ENCODE results near the gene PRPS2. TPM values are rescaled to one million over a fixed set of nuclear protein-coding genes. Genes with fewer than 3 reads are reported as not detected.

Gene PRPS2
- 44.0 and 51.7 TPM in 2 replicates for total RNA-seq (ENCODE audit: low replicate concordance)
- long read RNA-seq, transcript PRPS2-203 (7 exons, 1,348 nt): minor isoform, 18 of 321 reads
- long read RNA-seq, transcript PRPS2-202 (7 exons, 2,511 nt): major isoform, 278 of 321 reads
- long read RNA-seq, partial matches to known transcripts: 23 of 321 reads
- long read RNA-seq, other reads (novel, unspliced or antisense): 2 of 321 reads

DNA sequence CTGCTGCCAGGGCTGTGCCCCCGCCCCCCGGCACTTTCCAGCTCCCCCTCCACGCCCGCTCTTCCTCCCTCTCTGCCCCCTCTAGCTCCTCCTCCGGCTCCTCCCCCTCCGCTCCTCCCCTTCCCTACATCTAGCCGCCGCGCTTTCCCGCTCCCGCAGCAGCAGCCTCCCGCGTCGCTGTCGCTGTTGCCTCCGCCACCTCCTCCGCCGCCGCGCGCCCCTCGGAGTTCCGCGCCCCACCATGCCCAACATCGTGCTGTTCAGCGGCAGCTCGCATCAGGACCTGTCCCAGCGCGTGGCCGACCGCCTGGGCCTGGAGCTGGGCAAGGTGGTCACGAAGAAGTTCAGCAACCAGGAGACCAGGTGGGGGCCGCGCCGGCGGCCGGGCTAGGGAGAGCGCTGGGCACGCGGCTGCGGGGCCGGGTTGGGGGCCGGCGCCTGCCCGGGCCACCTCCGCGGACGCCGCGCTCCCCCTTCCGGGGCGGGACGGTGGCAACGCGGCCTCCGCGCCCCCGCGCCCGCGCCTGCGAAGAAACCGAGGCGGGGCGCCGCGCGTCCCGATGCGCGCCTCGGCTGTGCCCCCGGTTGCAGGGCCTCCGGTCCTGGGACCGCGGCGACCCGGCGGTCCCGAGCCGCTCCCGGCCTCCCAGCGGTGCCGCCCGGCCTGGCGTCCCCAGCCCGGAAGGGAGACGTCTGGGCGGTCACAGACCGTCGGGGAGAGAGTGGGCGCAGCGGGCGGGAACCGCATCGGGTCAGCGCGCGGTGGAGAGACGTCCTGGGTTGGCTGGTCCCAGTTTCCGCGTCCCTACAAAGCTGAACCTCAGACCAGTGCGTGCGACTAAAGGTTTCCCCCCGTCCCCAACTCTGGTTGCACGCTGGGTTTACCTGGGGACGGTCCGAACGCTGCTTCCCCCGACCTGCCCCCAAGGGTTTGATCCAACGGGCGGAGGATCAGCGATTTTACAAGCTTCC, at the start of gene PRPS2:
Gene PRPS2 (plus strand): TSS at position 156 of the 972 bp plus-strand sequence. CDS start 86 bp downstream, at position 242.
- Mint-ChIP-seq H3K9me3 (peaks cover 8% of the 10 kb centered on the region), H3K4me1 (ENCODE audit: unreplicated experiment) (no peaks in the 10 kb centered on the region), H3K4me3 (peak within 1 kb of the TSS; percentile 86), H3K27me3 (peaks cover 6% of the 10 kb centered on the region), H3K36me3 (peaks cover 13% of the 10 kb centered on the region), H3K27ac (no peak within 1 kb of the TSS)
- peak; percentile 75 for DNase-seq (ENCODE audit: extremely low spot score, unreplicated experiment)
- TF ChIP-seq, protein P1, sequence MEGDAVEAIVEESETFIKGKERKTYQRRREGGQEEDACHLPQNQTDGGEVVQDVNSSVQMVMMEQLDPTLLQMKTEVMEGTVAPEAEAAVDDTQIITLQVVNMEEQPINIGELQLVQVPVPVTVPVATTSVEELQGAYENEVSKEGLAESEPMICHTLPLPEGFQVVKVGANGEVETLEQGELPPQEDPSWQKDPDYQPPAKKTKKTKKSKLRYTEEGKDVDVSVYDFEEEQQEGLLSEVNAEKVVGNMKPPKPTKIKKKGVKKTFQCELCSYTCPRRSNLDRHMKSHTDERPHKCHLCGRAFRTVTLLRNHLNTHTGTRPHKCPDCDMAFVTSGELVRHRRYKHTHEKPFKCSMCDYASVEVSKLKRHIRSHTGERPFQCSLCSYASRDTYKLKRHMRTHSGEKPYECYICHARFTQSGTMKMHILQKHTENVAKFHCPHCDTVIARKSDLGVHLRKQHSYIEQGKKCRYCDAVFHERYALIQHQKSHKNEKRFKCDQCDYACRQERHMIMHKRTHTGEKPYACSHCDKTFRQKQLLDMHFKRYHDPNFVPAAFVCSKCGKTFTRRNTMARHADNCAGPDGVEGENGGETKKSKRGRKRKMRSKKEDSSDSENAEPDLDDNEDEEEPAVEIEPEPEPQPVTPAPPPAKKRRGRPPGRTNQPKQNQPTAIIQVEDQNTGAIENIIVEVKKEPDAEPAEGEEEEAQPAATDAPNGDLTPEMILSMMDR (conservative IDR thresholded peaks at IDR 0.05): no peak

GRCh38 chrX:12741416-12741815, 49.8 kb upstream of the PRPS2 start:
- Mint-ChIP-seq H3K36me3 (no peaks in the 10 kb centered on the region), H3K27ac (peak overlapping the region; percentile 29), H3K4me1 (ENCODE audit: unreplicated experiment) (no peaks in the 10 kb centered on the region), H3K4me3 (no peak overlapping the region), H3K9me3 (no peaks in the 10 kb centered on the region), H3K27me3 (no peaks in the 10 kb centered on the region)
- TF ChIP-seq, protein P1 (conservative IDR thresholded peaks at IDR 0.05): no peak
- DNase-seq (ENCODE audit: extremely low spot score, unreplicated experiment): no peak

GRCh38 chrX:12747433-12747832, 43.8 kb upstream of the PRPS2 start:
- H3K4me1 Mint-ChIP-seq (ENCODE audit: unreplicated experiment): no peaks in the 10 kb centered on the region
- peaks cover 7% of the 10 kb centered on the region for H3K9me3 Mint-ChIP-seq
- H3K27me3 Mint-ChIP-seq: no peaks in the 10 kb centered on the region
- DNase-seq (ENCODE audit: extremely low spot score, unreplicated experiment): no peak
- no peaks in the 10 kb centered on the region for H3K36me3 Mint-ChIP-seq
- TF ChIP-seq, protein P1 (conservative IDR thresholded peaks at IDR 0.05): no peak
- H3K27ac Mint-ChIP-seq: no peak overlapping the region
- H3K4me3 Mint-ChIP-seq: no peak overlapping the region

DNA sequence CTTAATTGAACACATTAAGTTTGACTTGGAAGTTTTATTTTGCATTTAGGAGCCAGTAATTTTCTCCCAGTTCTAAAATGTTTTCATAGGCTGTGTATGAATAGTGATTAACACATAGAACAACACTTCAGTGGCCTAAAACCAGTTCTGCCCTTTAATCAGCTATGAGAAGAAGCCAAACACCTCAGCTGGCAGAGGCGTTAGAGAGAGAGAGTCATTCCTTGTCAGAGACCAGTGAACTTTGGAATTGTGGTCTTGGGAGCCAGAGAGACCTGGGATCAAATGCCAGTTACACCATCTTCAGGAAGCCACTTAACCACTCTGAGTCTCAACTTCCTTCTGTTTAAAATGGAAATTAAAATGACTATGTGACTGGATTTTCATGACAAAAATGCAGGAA, 39.3 kb upstream of the PRPS2 start:
- no peak overlapping the region for H3K27ac Mint-ChIP-seq
- H3K4me1 Mint-ChIP-seq (ENCODE audit: unreplicated experiment): no peaks in the 10 kb centered on the region
- H3K9me3 Mint-ChIP-seq: peaks cover 7% of the 10 kb centered on the region
- no peak for DNase-seq (ENCODE audit: extremely low spot score, unreplicated experiment)
- no peaks in the 10 kb centered on the region for H3K36me3 Mint-ChIP-seq
- no peaks in the 10 kb centered on the region for H3K27me3 Mint-ChIP-seq
- no peak overlapping the region for H3K4me3 Mint-ChIP-seq
- TF ChIP-seq, protein P1 (conservative IDR thresholded peaks at IDR 0.05): no peak

DNA sequence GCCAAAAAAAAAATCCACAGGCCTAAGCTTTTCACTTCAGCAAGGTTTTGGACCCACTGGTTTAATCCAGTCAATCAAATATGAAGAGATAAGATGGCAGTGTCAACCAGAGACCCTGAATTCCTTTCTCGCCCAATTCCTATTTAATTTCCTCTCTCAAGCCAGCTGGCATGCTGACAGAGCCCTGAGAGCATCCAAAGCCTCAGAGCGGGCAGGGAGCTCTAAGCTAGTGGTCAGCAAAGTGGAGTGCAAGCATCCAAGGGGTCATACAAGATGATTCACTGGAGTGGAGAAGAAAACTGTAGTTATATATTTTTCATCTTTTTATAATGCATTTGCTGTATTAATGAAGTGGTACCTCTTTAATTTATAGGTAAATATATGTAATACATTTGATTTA, 37.8 kb upstream of the PRPS2 start:
- no peak for DNase-seq (ENCODE audit: extremely low spot score, unreplicated experiment)
- TF ChIP-seq, protein P1 (conservative IDR thresholded peaks at IDR 0.05): no peak
- Mint-ChIP-seq H3K9me3 (peaks cover 7% of the 10 kb centered on the region), H3K4me3 (no peak overlapping the region), H3K36me3 (no peaks in the 10 kb centered on the region), H3K27me3 (peaks cover 2% of the 10 kb centered on the region), H3K4me1 (ENCODE audit: unreplicated experiment) (no peaks in the 10 kb centered on the region), H3K27ac (no peak overlapping the region)

Data from type B pancreatic cell (in vitro differentiated cells).